Ishikawa (cell line): ENCODE measurements around the gene FBXW5.

Experiments used
- CEBPB ChIP-seq: IDR thresholded peaks from 2 replicates; pipeline ENCODE4 v1.6.1; 2012
- CREB1 ChIP-seq: IDR thresholded peaks from 2 replicates; pipeline ENCODE4 v1.6.1; 2012; ENCODE audit warnings: low read depth
- EGR1 ChIP-seq: IDR thresholded peaks from 2 replicates; pipeline ENCODE4 v1.6.1; 2012
- EP300 ChIP-seq: IDR thresholded peaks from 2 replicates; pipeline ENCODE4 v1.6.1; 2012; ENCODE audit warnings: borderline replicate concordance
- FOXM1 ChIP-seq: IDR thresholded peaks from 2 replicates; pipeline ENCODE4 v1.6.1; 2012; ENCODE audit warnings: low read depth, borderline replicate concordance
- MAX ChIP-seq: IDR thresholded peaks from 2 replicates; pipeline ENCODE4 v1.6.1; 2012
- NFIC ChIP-seq: IDR thresholded peaks from 2 replicates; pipeline ENCODE4 v1.6.1; 2012
- RAD21 ChIP-seq: IDR thresholded peaks from 2 replicates; pipeline ENCODE4 v1.6.1; 2012; ENCODE audit warnings: low read depth
- REST ChIP-seq: IDR thresholded peaks from 2 replicates; pipeline ENCODE4 v1.6.1; 2012; ENCODE audit warnings: low read depth, mild to moderate bottlenecking
- TAF1 ChIP-seq: IDR thresholded peaks from 2 replicates; pipeline ENCODE4 v1.6.1; 2012; ENCODE audit warnings: low read depth, mild to moderate bottlenecking
- TCF12 ChIP-seq: IDR thresholded peaks from 2 replicates; pipeline ENCODE4 v1.6.1; 2012; ENCODE audit warnings: low read depth
- TEAD4 ChIP-seq: IDR thresholded peaks from 2 replicates; pipeline ENCODE4 v1.6.1; 2012
- USF1 ChIP-seq: IDR thresholded peaks from 2 replicates; pipeline ENCODE4 v1.6.1; 2012
- YY1 ChIP-seq: IDR thresholded peaks from 2 replicates; pipeline ENCODE4 v1.6.1; 2012; ENCODE audit warnings: low read depth
- ZBTB7A ChIP-seq: IDR thresholded peaks from 2 replicates; pipeline ENCODE4 v1.6.1; 2012; ENCODE audit warnings: low read depth

Gene FBXW5

GRCh38 chr9:136944212-136944518 is 373 bp downstream of the FBXW5 start:
- TF ChIP-seq CEBPB = no peak
- no peak for TF ChIP-seq TEAD4
- no peak for TF ChIP-seq TCF12
- TF ChIP-seq CREB1 = no peak
- no peak for TF ChIP-seq REST
- TF ChIP-seq EGR1 = no peak
- no peak for TF ChIP-seq RAD21
- TF ChIP-seq FOXM1 = no peak
- no peak for TF ChIP-seq NFIC
- TF ChIP-seq MAX = no peak
- TF ChIP-seq EP300 = no peak
- no peak for TF ChIP-seq USF1
- no peak for TF ChIP-seq YY1
- TF ChIP-seq ZBTB7A = no peak

GRCh38 chr9:136943291-136944211 is 987 bp downstream of the FBXW5 start:
- TF ChIP-seq RAD21 (no peak; the same call in 1 of the 2 replicates), MAX (peak; percentile 63; the same call in 1 of the 2 replicates), TCF12 (peak; percentile 30; the same call in 1 of the 2 replicates)

GRCh38 chr9:136942881-136943230 is 1.7 kb downstream of the FBXW5 start:
- TF ChIP-seq ZBTB7A (peak; percentile 39; the same call in 1 of the 2 replicates), YY1 (no peak)

GRCh38 chr9:136942112-136942880 is 2.2 kb downstream of the FBXW5 start:
- no peak for TF ChIP-seq REST
- TF ChIP-seq FOXM1 = no peak
- no peak for TF ChIP-seq EP300
- no peak for TF ChIP-seq CEBPB

GRCh38 chr9:136941231-136942111 is 3.1 kb downstream of the FBXW5 start:
- TF ChIP-seq ZBTB7A (no peak), NFIC (no peak), YY1 (no peak), USF1 (no peak)

GRCh38 chr9:136940526-136941230 is 3.9 kb downstream of the FBXW5 start:
- TF ChIP-seq FOXM1 (no peak), YY1 (no peak), REST (no peak), USF1 (no peak), EGR1 (no peak), CEBPB (no peak), RAD21 (no peak), MAX (no peak), NFIC (no peak), ZBTB7A (no peak), TCF12 (no peak), CREB1 (no peak), TAF1 (no peak), EP300 (no peak), TEAD4 (no peak)
